Colon (tissue), 2 donors: ENCODE measurements around the gene DOK6.
"Not testable (repeated sequence)": the region's sequence is repeated elsewhere in the genome, so short reads cannot be mapped to it uniquely, and the experiment has no call there.

ENCODE experiments used
- FAIRE-seq: peaks from 2 replicates; lab custom pipeline; 2012; peaks lifted over from hg19 to GRCh38; lab: Jason Lieb, UNC
- donor health status: control.
- donor health status: control.

The DOK6 gene

DNA sequence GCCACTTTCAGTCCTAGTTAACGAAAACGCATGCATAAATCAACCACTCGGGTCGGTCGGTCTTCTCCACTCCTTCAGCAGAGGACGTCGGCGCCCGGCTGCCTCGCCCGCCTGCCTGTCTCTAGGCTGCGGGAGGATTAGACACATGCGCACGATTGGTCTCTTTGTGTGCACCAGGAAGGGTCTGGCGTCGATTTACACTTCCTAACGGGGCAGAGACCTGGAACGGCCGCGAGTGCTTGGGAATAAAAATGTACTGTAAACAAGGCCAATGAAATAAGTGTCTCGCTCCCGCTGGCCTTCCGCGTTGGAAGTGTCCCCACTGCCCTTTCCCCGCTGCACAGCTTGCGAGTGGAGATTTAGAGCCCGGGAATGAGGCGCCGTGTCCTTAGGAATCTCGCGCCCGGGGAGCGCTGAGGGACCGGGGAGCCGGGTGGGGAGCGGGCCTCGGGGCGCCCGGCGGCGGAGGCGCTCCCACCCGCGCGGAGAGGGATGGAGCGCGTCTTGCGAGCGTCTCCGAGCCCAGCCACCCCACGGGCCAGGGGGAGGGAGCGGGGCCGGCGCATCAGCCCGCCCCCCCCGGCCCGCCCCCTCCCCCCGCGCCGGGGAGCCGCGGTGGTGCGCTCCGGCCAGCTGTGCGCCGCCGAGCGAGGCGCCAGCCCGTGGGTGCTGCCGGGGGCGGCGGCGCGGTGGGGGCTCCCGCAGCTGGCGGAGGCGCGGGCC, at the start of gene DOK6:
TSS of gene DOK6 (plus strand) at position 636 of the 723 bp plus-strand sequence.
- FAIRE-seq, result no peak

DNA sequence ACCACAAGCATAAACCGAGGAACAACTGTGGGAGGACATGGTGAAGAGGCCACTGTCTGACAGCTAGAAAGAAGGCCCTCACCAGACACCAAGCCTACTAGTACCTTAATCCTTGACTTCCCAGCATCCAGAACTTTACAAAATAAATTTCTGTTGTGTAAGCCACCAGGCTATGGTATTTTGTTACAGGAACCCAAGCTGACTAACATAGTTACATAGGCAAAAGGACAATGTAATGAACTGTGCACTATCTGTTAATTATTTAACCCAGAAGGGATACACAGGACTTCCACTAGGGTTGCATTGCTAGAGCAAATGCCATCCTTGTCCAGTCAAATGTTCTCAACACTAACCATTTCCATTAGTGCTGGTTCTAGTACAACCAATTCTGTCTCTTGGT, 47.7 kb upstream of the DOK6 start:
- FAIRE-seq, result no peak

DNA sequence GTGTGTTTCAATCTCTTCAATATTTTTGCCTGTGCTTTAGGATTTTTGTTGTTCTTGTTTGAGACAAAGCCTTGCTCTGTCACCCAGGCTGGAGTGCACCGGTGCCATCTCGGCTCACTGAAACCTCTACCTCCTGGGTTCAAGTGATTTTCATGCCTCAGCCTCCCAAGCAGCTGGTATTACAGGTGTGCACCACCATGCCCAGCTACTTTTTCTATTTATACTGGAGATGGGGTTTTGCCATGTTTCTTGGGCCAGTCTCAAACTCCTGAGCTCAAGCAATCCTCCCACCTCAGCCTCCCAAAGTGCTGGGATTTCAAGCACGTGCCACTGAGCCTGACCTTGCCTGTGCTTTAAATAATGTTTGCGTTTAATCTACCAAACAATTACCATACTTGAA, 43.1 kb upstream of the DOK6 start:
- FAIRE-seq, result no peak

GRCh38 chr18:69358212-69358895, 42.3 kb upstream of the DOK6 start:
- FAIRE-seq, result no peak

DNA sequence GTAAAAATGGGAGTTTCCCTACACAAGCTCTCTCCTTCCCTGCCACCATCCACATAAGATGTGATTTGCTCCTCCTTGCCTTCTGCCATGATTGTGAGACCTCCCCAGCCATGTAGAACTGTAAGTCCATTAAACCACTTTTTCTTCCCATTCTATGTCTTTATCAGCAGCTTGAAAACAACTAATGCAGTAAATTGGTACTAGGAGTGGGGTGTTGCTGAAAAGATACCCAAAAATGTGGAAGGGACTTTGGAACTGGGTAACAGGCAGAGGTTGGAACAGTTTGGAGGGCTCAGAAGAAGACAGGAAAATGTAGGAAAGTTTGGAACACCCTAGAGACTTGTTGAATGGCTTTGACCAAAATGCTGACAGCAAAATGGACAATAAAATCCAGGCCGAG, 40.9 kb upstream of the DOK6 start:
- not testable (repeated sequence) for FAIRE-seq

- no peak for FAIRE-seq
Observed at GRCh38 chr18:69364930-69365329, 35.8 kb upstream of the DOK6 start.

DNA sequence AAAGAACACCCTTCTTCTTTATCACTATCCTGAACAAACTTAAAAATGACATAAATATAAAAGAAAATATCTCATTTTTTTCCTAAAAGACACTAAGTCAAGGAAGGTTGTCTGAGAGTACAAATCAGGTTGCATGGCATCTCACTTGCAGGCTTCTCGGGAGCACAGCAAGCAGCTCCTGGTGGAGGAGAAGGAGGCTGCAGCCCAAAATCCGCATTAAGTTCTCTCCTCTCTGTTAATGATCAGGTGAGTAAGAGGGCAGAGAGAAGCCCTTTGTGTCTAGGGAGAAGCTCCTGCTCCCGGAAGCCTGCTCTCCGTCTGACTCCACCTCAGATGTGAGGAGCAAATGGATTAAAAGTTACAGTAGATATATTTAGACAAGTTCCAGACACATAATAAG, 35.0 kb upstream of the DOK6 start:
- no peak for FAIRE-seq

GRCh38 chr18:69367104-69367503, 33.6 kb upstream of the DOK6 start:
- FAIRE-seq, result no peak

DNA sequence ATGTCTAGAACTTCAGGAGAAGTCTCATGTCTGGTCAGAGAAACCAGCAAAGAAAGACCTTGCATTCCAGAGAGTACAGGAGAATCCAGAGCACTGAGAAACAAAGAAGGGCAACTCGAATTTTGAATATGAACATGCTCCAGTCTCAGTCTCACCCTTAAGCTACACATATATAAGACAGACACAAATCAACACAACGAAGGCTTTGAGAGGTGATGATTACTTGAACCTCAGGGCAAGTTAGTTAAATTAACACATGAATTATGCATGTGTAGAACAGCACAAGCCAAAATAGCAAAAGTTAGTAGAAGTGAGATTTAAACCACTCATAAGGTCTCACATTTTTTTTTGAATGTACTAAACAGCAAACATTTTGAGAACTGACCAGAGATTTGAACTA, 29.0 kb upstream of the DOK6 start:
- no peak for FAIRE-seq

GRCh38 chr18:69380324-69380723, 20.4 kb upstream of the DOK6 start:
- no peak for FAIRE-seq

DNA sequence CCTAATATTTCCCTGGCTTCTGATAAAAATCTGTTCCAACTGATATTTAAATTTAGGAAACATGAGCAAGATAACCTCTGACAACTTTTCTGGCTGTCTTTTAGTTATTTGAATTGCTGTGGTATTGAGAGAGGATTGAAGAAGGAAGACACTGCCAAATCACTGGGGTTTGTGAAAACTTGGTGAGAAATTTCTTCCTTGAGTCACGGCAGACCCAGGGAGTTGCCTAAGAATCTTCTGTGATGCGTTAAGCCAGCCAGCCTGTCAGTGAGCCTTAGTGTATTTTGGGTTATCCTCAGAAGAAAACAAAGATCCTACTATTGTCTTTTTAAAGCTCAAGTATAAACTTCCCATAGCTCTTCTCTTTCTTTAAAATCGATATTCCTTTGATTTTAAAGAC, 17.5 kb upstream of the DOK6 start:
- no peak for FAIRE-seq

GRCh38 chr18:69387186-69387585, 13.5 kb upstream of the DOK6 start:
- no peak for FAIRE-seq

DNA sequence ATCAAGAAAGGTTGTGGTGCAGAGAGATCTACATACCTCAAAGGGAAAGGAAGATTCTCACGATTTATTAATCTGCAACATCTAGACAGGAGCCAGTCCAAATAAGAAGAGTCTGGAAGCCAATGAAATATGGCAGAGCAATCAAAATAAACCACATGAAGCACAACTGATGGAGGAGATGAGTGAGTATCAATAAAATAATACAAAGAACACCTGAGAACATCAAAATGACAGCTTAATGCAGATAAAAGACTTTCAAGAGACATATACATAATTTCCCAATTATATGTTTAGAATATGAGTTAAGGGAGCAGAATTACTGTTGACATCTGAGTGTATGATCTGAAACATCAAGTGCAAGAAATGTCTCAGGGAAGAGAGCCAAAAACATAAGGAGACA, 12.5 kb upstream of the DOK6 start:
- no peak for FAIRE-seq

GRCh38 chr18:69397096-69397495, 3.6 kb upstream of the DOK6 start:
- FAIRE-seq, result no peak

GRCh38 chr18:69399253-69399652, 1.4 kb upstream of the DOK6 start:
- no peak for FAIRE-seq

DNA sequence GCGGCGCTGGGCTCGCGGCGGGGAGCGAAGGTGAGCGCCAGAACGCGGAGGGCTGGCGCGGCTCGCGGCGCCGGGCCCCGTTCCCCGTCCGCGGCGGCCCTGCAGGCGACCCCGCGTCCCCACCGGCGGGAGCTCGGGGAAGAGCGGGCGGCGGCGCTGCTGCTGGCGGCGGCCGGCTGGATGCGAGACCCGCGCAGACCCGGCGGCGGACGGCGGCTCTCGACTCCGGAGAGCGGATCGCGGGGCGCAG, 213 bp downstream of the DOK6 start:
- no peak for FAIRE-seq

GRCh38 chr18:69401226-69401971, 711 bp downstream of the DOK6 start:
- no peak for FAIRE-seq

- FAIRE-seq, result no peak
Observed at GRCh38 chr18:69401972-69402532, 1.4 kb downstream of the DOK6 start.

DNA sequence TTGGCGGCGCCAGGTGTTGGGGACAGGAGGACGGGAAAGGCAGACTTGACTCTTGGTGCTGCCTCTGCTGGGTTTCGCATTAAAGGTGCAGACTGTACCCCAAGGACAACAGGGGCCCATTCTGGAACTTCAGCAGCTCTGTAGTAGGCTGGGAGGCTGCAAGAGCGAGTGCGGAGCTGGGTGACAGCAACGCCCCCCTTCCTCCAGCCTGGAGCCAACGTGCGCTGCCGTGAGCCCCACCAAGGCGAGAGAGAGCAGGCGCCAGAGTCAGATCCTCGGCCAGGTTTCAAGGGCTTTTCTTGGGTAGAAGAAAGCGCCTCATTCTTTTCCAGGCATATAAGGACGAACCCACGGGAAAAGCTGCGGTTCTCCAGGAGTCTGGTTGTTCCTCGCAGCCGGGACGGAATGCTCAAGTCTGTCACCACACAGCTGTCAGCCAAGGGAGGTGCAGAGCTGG, 1.9 kb downstream of the DOK6 start:
- FAIRE-seq, result no peak

DNA sequence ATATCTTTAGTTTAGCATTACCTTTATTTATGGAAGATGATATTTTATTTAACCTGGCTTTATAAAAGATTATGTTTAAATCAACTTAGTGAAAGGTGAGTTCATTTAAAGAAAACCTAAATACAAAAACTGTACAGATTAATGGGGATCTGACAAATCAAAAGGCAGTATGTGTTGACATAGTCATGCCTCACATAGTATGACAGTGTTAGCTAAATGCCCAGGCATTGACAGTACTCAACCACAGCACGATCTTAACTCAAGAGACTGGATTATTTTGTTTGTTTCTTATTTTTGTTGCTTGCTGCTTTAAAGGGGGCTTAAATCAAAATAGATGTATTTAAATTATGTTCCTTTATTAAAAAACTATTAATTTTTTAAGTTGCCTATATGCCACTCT, 7.8 kb downstream of the DOK6 start:
- FAIRE-seq, result no peak

DNA sequence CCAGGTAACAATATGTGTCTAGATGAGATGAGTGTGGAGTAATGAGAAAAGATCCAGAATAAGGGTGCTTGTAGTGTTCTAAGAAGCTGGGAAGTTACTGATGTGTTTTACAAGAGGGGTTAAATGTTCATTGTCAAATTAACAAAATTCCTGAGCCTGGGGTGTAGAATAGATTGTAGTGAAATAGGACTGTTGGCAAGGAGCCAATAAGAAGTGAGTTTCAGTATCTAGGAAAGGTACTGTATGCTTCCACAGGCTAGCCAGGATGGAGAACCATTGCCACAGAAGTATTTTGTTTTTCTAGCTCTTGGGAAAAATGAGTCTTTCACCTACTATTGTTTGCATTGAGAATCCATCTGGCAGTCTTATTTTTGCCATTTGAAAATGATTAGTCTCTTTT, 10.5 kb downstream of the DOK6 start:
- FAIRE-seq, result no peak

GRCh38 chr18:69414184-69414583, 13.5 kb downstream of the DOK6 start:
- no peak for FAIRE-seq

DNA sequence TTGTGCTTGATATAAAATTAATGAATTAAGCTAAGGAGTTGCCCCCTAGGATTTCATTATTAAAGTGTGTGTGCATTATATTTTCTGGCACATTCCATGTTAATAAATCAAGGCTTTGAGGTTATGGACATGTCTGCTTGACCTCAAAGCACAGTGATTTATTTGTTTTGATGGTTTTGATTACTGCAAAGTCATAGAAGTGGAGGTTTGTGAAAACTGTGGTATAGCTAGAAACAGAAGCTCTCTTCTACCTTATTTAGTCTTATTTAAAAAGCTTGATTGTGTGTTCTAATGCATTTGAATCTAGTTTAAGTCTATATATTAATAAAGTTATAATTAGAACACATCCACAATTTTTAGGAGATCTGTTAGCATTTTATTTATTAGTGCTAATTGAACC, 32.2 kb downstream of the DOK6 start:
- FAIRE-seq, result no peak
